Skeletal muscle cell (primary cell): ENCODE data around the gene PRKACG.
"Not testable (repeated sequence)": the region's sequence is repeated elsewhere in the genome, so short reads cannot be mapped to it uniquely, and the experiment has no call there.

Source experiments
- DNase-seq: peaks from one replicate; pipeline ENCODE4 v3.0.0-alpha.2; 2010; ENCODE audit warnings: low read depth
- H3K4me3 ChIP-seq: 2 replicates; pipeline ENCODE4 v1.5.1; 2011; ENCODE audit warnings: low read depth, mild to moderate bottlenecking, control low read depth, low read length, moderate library complexity

Gene PRKACG

DNA sequence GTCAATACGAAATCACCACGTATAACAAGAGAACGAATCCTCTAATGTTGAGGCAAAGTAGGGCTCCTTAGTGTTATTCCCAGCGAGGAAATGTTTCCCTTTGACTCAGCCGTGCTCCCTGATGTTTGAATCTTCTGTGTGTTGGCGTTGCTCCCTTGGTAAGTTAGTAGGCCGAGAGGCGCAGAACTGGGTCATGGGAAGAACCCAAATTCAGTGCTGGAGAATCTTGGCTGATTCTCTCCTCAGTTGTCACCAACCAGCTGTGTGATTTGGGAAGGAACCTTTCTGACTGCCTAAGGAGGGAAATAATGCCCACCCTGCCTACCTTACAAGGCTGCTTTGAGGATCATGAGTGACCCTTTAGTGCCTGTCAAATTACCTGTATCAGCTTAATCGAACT is 22.5 kb downstream of the PRKACG start:
- no peak overlapping the region for H3K4me3 ChIP-seq
- DNase-seq: no peak

GRCh38 chr9:68986949-68987348 is 27.0 kb downstream of the PRKACG start:
- not testable (repeated sequence) for DNase-seq, H3K4me3 ChIP-seq

DNA sequence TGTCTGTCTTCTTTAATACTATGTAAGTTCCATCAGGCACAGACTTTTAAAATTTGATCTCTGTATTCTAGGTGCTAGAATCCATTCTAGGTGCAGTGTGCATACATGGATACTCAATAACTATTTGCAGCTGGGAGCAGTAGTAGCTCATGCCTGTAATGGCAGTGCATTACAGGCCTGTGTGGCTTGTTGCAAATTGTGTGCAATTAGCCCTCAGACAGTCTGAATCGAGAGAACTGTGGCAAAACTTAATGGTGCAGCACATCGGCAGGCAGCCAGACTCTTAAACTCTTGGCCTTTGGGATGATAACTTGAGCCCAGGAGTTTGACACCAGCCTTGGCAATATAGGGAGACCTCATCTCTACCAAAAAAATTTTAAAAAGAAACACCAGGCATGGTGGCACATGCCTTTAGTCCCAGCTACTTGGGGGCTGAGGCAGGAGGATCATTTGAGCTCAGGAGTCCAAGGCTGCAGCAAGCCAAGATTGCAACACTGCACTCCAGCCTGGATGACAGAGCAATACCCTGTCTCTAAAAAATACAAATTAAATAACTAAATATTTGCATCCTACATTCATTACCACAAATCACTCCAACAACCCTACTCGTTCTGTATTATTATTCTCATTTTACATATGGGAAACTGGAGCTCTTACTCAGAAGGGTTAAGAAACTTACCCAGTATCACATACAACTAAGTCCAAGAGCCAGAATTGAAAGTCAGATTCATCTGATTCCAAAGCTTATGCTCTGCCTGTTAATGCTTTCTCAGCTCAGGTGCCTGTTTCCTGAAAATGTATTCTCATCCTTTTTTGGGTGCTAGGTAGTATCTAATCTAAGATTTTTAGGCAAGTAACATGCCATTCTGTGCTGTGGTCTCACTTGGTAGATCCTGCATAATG is 30.1 kb downstream of the PRKACG start:
- no peak for DNase-seq
- no peak overlapping the region for H3K4me3 ChIP-seq

- H3K4me3 ChIP-seq: no peak overlapping the region
- DNase-seq: no peak
Measured at GRCh38 chr9:68983008-68983411, 30.9 kb downstream of the PRKACG start.

- DNase-seq: no peak
- H3K4me3 ChIP-seq: no peak overlapping the region
Measured at GRCh38 chr9:68981789-68982188, 32.1 kb downstream of the PRKACG start.

DNA sequence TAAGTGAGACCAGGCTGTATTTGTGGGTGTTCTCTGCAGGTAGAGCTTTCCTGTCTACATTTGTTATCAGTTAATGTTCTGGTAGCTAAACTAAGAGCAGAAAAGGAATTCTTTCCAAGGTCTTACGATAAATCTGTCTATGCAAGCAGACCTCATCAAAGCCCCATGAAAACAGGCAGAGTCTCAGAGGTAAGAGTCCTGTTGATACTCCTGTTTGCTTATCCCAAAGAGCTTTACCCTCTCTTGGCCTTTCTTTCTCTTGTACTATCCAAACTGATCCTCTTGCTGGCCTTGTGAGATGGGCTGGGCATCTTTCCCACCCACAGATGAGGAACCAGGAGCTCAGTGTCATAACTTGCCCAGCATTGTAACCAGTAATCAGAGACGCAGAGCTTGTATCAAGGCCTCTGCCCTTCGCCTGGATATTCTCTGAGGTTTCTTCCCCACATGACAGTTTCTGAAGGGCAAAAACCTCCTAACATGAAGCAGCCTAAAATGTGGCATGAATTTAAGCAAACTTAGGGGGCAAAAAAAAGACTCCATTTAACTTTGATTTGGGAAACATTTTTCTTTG is 33.5 kb downstream of the PRKACG start:
- DNase-seq: no peak
- no peak overlapping the region for H3K4me3 ChIP-seq

- no peak for DNase-seq
- H3K4me3 ChIP-seq: no peak overlapping the region
Measured at GRCh38 chr9:68979538-68980314, 34.2 kb downstream of the PRKACG start.

- no peak for DNase-seq
- H3K4me3 ChIP-seq: no peak overlapping the region
Measured at GRCh38 chr9:68978501-68978900, 35.4 kb downstream of the PRKACG start.

GRCh38 chr9:68978066-68978465 is 35.8 kb downstream of the PRKACG start:
- no peak for DNase-seq
- no peak overlapping the region for H3K4me3 ChIP-seq

GRCh38 chr9:68975365-68976043 is 38.4 kb downstream of the PRKACG start:
- no peak for DNase-seq
- no peak overlapping the region for H3K4me3 ChIP-seq

- no peak for DNase-seq
- no peak overlapping the region for H3K4me3 ChIP-seq
Measured at GRCh38 chr9:68974901-68975300, 39.0 kb downstream of the PRKACG start.

- DNase-seq: no peak
- no peak overlapping the region for H3K4me3 ChIP-seq
Measured at GRCh38 chr9:68974431-68974830, 39.5 kb downstream of the PRKACG start.

GRCh38 chr9:68973619-68974018 is 40.3 kb downstream of the PRKACG start:
- DNase-seq: no peak
- no peak overlapping the region for H3K4me3 ChIP-seq

- no peak overlapping the region for H3K4me3 ChIP-seq
- no peak for DNase-seq
Measured at GRCh38 chr9:68970151-68970550, 43.8 kb downstream of the PRKACG start.

DNA sequence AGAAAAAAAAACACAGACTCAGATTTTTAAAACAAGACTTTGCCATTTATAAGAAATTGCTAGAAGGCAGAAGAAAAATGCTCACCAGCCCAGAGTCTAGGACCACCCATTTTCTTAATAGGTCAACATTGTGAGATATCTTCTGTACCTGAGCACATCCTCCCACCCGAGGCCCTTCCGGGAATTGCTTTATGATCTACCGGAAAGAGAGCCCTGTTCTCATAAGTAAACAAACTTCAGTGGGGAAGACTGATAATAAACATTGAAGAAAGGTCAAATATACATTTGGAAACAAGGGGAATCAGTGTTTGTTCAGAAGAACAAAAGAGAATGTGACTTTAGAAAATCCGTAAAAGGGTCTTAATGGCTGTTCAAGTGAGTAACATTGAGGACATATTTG is 44.4 kb downstream of the PRKACG start:
- no peak for DNase-seq
- no peak overlapping the region for H3K4me3 ChIP-seq

DNA sequence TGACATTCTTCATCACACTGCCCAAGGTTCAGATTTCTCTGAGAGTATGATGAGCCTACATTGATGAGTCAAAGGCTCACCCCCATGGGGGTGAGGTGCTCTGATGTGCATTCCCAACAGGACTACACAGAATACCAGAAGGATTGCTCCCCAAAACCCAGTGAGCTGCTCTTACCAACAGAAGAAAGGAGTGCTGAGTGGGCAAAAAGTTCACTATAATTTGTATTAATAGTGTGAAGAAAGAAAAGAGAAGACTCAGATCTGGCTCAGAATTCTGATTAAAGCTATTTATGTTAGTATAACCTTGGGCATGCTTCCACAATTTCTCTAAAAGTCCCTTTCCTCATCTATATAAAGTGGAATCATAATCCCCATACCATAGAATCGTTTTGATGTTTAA is 46.1 kb downstream of the PRKACG start:
- no peak overlapping the region for H3K4me3 ChIP-seq
- DNase-seq: no peak

DNA sequence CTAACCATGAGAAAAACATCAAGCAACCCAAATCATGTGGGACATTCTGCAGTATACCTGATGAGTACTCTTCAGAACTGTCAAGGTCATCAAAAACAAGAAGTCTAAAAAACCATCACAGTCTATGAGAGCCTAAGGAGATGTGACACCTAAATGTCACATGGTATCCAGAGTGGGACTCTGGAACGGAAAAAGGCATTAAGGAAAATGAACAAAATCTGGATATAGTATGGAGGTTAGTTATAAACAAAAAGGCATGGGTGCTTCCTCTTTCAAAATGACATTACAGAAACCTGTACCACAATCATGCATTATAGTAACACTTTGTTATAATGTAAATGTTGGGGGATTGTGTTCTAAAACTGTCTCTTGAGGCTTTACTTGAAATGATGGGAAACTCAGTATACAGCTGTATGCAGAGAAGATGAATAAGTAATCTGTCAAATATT is 47.4 kb downstream of the PRKACG start:
- DNase-seq: no peak
- H3K4me3 ChIP-seq: no peak overlapping the region

- no peak for DNase-seq
- no peak overlapping the region for H3K4me3 ChIP-seq
Measured at GRCh38 chr9:68964765-68965164, 49.1 kb downstream of the PRKACG start.

DNA sequence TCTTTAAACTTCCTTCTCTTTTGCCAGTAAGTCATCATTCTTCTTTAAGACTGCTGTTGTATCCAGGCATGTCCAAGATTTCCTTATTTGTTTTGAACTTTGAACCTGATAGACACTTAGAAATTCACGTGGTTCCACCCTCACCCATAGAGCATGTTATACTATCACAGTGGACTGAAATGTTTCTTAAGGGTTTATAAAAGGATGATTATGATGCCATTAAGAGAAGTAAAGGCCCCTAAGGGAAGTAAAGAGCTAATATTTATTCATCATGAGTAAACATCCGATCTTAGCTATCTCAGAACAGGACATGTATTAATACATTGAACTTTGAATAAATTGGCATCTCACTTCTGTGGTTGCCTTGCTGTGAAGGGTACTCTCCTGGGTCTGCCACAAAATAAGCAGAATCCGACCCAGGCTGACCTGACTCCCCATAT is 49.8 kb downstream of the PRKACG start:
- no peak overlapping the region for H3K4me3 ChIP-seq
- DNase-seq: no peak

- DNase-seq: no peak
- H3K4me3 ChIP-seq: no peak overlapping the region
Measured at GRCh38 chr9:68963416-68963815, 50.5 kb downstream of the PRKACG start.
